Esophagus muscularis mucosa (tissue), 4 donors: ENCODE data around the gene OPTC. TPM values are rescaled to one million over a fixed set of nuclear protein-coding genes. Genes with fewer than 3 reads are reported as not detected.

Source experiments
- DNase-seq: peaks from one replicate; pipeline ENCODE4 v3.0.0-alpha.2; 2017; ENCODE audit errors: extremely low spot score
- H3K27ac ChIP-seq, 4 donors: fragments of 200-600 bp; sonication (generic); replicated peaks in 1 of 4; 1 replicate in 3 of 4; 2 replicates in 1 of 4; pipeline ENCODE4 v1.5.1; 2016 to 2019; ENCODE audit warnings: mild to moderate bottlenecking in 1 of 4
- H3K27me3 ChIP-seq, 4 donors: fragments of 200-600 bp; sonication (generic); one replicate each; pipeline versions ENCODE4 v1.5.1 to v1.6.0; 2016 to 2019
- H3K36me3 ChIP-seq, 4 donors: fragments of 200-600 bp; sonication (generic); one replicate each; pipeline ENCODE4 v1.5.1; 2016 to 2019
- H3K4me1 ChIP-seq, 4 donors: fragments of 200-600 bp; sonication (generic); one replicate each; pipeline ENCODE4 v1.5.1; 2016 to 2019
- H3K4me3 ChIP-seq, 4 donors: fragments of 200-600 bp; sonication (generic); 1 replicate in 2 of 4; 2 replicates in 2 of 4; pipeline ENCODE4 v1.5.1; 2016 to 2019; ENCODE audit warnings: mild to moderate bottlenecking in 4 of 4, moderate library complexity in 1 of 4
- H3K9me3 ChIP-seq, 4 donors: fragments of 200-600 bp; sonication (generic); 1 replicate in 3 of 4; 2 replicates in 1 of 4; pipeline ENCODE4 v1.5.1; 2016 to 2019
- EP300 ChIP-seq: sonication (generic); formaldehyde crosslinking; IDR thresholded peaks from one replicate; pipeline ENCODE4 v1.6.1; 2017; ENCODE audit warnings: antibody characterized with exemption
- POLR2A ChIP-seq: fragments of 450-650 bp; IDR thresholded peaks from one replicate; pipeline ENCODE4 v1.6.1; 2017; ENCODE audit warnings: antibody characterized with exemption, moderate library complexity, mild to moderate bottlenecking, low read depth
- POLR2AphosphoS5 ChIP-seq, 2 donors: sonication (generic); formaldehyde crosslinking; IDR thresholded peaks; one replicate each; pipeline ENCODE4 v1.6.1; 2017; ENCODE audit warnings: antibody characterized with exemption in 2 of 2
- WGBS: methylation state at CpG from one replicate; pipeline ENCODE4 v1.1.5; 2018; 5-methylcytosine and 5-hydroxymethylcytosine counted together
- intact Hi-C: fragments of 100-400 bp; cut with DNase I; formaldehyde crosslinking; loops from one replicate; pipeline ENCODE4 v1.15.1; 2023
- total RNA-seq, 4 donors: library from RNA; depleted of rRNA; stranded (reverse); fragments of >200 nt; gene quantifications; one replicate each; pipeline versions ENCODE4 v1.1.0 to v1.2.1, GENCODE V29; 2016
- TF ChIP-seq, protein P1 (sequence below), 3 experiments: fragments of 200-600 bp in 2 of 3; fragments of 450-650 bp in 1 of 3; sonication (generic) in 2 of 3; IDR thresholded peaks; one replicate each; pipeline ENCODE4 v1.5.1; 2017 to 2019; ENCODE audit warnings: antibody characterized with exemption in 3 of 3, mild to moderate bottlenecking in 2 of 3, moderate library complexity in 1 of 3

Gene OPTC
- total RNA-seq, 4 donors from 2014 or later = not detected

DNA sequence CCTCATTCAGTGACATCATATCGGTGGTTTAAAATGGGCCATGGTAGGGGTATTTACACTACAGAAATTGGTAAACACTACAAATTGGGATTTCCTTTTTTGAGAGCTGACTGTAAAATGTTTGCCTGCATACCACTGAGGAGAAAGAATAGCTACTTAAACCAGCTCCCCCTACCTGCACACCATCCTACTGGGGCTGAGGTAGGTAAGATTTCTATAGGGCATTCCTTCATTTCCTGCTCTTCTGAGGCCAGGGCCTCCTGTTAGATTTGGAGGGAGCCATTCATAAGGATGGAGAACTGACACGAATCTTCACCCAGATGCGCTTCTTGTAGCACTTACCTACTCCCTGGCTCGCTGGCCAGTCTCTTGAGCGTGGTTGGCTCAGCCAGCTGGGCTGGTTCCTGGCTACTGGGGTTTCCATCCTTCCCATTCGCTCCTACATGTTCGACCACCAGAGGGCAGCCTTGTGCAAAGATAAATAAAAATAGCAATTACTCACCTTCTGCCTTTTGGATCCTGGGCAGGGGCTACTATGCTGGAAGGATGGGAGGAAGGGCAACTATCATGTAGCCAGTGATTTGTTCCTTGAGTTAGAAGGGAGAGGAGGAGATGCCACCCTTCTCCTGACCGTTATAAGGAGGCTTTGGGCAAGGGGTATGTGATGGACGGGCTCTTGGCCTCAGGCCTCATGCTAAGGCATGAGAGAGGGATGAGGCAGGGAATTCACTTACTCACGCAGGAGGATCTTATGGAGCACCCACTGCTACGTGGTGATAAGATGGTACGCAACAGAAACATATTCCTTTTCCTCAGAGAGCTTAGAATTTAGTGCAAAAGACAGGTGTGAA is 10.7 kb downstream of the OPTC start:
- peak; percentile 96 for DNase-seq
- WGBS = 35% methylated on average over 11 of the region's 12 CpGs
- no peaks in the 10 kb centered on the region for H3K9me3 ChIP-seq
- H3K27ac ChIP-seq = peak overlapping the region in 3 of 4 donors; percentile 79 to 88 (median 88)
- H3K27me3 ChIP-seq = no peaks in the 10 kb centered on the region
- intact Hi-C loops = loop anchor here (1.0 to 5.0 kb wide), 2 partner anchors 123 to 198 kb away; partner anchors contain the start of gene ATP2B4
- peaks cover 35 to 68% (median 60%) of the 10 kb centered on the region in 4 donors for H3K4me1 ChIP-seq
- no peak overlapping the region for H3K4me3 ChIP-seq
- no peak for TF ChIP-seq POLR2A
- TF ChIP-seq POLR2AphosphoS5 (IDR thresholded peaks at IDR 0.05) = peak; percentile 38 to 43
- TF ChIP-seq, protein P1, sequence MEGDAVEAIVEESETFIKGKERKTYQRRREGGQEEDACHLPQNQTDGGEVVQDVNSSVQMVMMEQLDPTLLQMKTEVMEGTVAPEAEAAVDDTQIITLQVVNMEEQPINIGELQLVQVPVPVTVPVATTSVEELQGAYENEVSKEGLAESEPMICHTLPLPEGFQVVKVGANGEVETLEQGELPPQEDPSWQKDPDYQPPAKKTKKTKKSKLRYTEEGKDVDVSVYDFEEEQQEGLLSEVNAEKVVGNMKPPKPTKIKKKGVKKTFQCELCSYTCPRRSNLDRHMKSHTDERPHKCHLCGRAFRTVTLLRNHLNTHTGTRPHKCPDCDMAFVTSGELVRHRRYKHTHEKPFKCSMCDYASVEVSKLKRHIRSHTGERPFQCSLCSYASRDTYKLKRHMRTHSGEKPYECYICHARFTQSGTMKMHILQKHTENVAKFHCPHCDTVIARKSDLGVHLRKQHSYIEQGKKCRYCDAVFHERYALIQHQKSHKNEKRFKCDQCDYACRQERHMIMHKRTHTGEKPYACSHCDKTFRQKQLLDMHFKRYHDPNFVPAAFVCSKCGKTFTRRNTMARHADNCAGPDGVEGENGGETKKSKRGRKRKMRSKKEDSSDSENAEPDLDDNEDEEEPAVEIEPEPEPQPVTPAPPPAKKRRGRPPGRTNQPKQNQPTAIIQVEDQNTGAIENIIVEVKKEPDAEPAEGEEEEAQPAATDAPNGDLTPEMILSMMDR (IDR thresholded peaks at IDR 0.05) = peak; percentile 90 to 93 (median 93)
- no peak for TF ChIP-seq EP300
- no peaks in the 10 kb centered on the region for H3K36me3 ChIP-seq

DNA sequence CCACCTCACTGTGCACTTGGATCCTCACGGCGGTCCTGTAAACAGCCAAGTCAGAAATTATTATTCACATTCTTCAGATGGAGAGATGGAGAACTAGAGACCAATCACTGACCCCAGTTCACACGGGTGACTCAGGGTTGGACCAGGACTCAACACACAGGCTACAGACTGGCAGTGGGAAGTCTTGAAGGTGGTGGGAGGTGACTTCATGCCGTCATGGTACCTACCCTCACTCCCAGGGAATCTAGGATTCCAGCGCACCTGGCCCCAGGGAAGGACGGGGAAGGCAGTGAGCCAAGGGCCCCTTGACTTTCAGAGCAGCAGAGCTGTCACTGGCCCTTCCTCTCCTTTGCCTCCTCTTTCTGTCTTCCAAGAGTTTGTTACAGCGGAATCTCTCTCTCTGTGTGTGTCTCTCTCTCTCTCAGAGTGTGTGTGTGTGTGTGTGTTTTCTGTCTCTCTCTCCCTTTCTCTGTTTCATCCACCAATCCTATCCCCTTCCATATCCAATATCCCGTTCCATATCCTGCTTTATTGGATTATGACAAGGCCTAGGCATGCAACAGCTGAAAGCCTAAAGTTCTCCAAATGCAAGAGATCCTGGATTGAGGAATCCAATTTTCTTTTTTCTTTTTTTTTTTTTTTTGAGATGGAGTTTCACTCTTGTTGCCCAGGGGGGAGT is 11.7 kb downstream of the OPTC start:
- Histone ChIP-seq H3K27me3 (no peaks in the 10 kb centered on the region), H3K4me3 (no peak overlapping the region), H3K9me3 (no peaks in the 10 kb centered on the region), H3K4me1 (peaks cover 40 to 71% (median 60%) of the 10 kb centered on the region in 4 donors), H3K27ac (peak overlapping the region in 3 of 4 donors; percentile 79 to 88 (median 88)), H3K36me3 (no peaks in the 10 kb centered on the region)
- TF ChIP-seq POLR2AphosphoS5 (IDR thresholded peaks at IDR 0.05) (no peak), POLR2A (no peak), EP300 (no peak)
- TF ChIP-seq, protein P1 (IDR thresholded peaks at IDR 0.05) = no peak
- intact Hi-C loops = loop anchor here (1.0 to 5.0 kb wide), 2 partner anchors 122 to 197 kb away; partner anchors contain the start of gene ATP2B4
- WGBS = 84% methylated on average over 8 of the region's 8 CpGs
- no peak for DNase-seq

DNA sequence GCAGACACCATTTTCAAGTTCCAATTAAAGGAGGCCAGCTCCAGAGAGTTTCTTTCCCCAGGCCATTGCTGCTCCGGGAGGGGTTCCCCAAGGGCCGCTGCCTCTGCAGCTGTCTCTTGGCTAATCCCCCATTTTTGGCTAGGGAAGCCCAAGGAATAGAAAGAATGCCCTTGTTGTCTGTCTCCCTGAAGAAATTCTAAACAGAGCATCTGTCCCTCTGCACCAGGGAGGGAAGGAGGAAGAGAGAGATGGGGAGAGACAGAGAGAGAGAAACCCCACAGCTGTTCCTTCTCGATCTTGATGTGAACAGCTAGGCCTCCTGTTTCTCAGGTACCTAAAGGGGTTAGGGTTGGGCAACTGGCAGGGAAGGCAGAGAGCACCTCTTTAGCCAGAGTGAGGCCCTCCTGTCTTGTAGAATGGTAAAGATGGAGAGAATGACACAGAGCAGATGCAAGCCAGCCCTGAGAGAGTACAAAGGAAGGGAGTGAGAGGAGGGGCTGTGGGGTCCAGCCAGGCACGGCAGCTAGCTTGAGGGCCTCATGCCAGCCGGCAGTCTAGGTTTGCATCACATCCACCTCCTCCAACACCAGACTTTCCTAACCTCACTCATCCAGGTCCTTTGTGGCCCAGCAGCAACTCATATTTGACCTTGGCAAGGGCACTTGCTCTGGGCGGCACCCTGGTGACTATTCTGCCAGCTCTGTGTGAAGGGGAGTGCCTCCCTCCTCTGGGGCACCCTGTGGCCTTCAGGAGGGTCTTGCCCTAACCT is 13.1 kb downstream of the OPTC start:
- Histone ChIP-seq H3K4me1 (peaks cover 46 to 70% (median 60%) of the 10 kb centered on the region in 4 donors), H3K36me3 (no peaks in the 10 kb centered on the region), H3K27ac (peak overlapping the region; percentile 79 to 88 (median 86)), H3K9me3 (no peaks in the 10 kb centered on the region), H3K27me3 (no peaks in the 10 kb centered on the region), H3K4me3 (no peak overlapping the region)
- intact Hi-C loops = loop anchor here (5.0 kb wide), 1 partner anchor 120 kb away; the partner anchor contains the start of gene ATP2B4
- WGBS = 22% methylated on average over 4 of the region's 6 CpGs
- DNase-seq = no peak
- TF ChIP-seq EP300 (no peak), POLR2AphosphoS5 (IDR thresholded peaks at IDR 0.05) (peak in 1 of 2 donors; percentile 61)

DNA sequence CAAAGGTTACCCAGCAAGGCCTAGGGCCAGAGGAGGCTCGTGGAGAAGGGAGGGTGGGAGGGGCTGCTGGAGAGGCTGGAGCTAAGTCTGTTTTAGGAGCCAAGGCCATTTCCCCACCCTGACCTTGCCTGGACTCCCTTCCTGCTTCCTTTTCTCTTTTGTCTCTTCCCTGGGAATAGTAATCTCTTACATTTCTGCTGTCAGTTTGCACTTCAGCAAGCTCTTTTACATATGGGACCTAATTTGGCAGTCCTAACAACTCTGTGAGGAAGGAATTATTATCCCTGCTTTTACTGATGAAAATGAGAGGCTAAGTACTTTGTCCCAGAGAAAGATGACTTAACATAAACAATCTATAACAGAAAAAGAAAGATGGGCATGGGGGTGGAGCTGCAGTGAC is 13.8 kb downstream of the OPTC start:
- no peak for TF ChIP-seq EP300
- TF ChIP-seq, protein P1 (IDR thresholded peaks at IDR 0.05) = no peak
- no peak for TF ChIP-seq POLR2AphosphoS5 (IDR thresholded peaks at IDR 0.05)
- no peak for TF ChIP-seq POLR2A
- H3K27ac ChIP-seq = peak overlapping the region; percentile 79 to 88 (median 86)
- DNase-seq = no peak
- no peaks in the 10 kb centered on the region for H3K9me3 ChIP-seq
- H3K4me3 ChIP-seq = no peak overlapping the region
- 0% methylated on average over 1 of the region's 1 CpG for WGBS
- no peaks in the 10 kb centered on the region for H3K27me3 ChIP-seq
- intact Hi-C loops = loop anchor here (5.0 kb wide), 1 partner anchor 120 kb away; the partner anchor contains the start of gene ATP2B4
- H3K4me1 ChIP-seq = peaks cover 53 to 72% (median 61%) of the 10 kb centered on the region in 4 donors
- no peaks in the 10 kb centered on the region for H3K36me3 ChIP-seq
